ENCODE data around the gene FAM136A. TPM values are rescaled to one million over a fixed set of nuclear protein-coding genes. Genes with fewer than 3 reads are reported as not detected.
"Not testable (repeated sequence)": the region's sequence is repeated elsewhere in the genome, so short reads cannot be mapped to it uniquely, and the experiment has no call there.

Gene FAM136A
- total RNA-seq, 1 donor from 2014 or later: 12.5 TPM

- no peak for DNase-seq (ENCODE audit: extremely low spot score in 2 of 2)
- H3K27me3 ChIP-seq: no peaks in the 10 kb centered on the region
- no peak overlapping the region for H3K4me3 ChIP-seq
- TF ChIP-seq POLR2AphosphoS5 (IDR thresholded peaks at IDR 0.05; ENCODE audit: insufficient read depth in 1 of 2, low read depth in 1 of 2) (no peak), POLR2A (IDR thresholded peaks at IDR 0.05) (no peak), CTCF (IDR thresholded peaks at IDR 0.05) (no peak)
- H3K36me3 ChIP-seq: peaks cover 5 to 48% of the 10 kb centered on the region in 2 donors
- peaks cover 22% of the 10 kb centered on the region for H3K4me1 ChIP-seq
- no peaks in the 10 kb centered on the region for H3K9me3 ChIP-seq
- no peak overlapping the region for H3K27ac ChIP-seq
- intact Hi-C loops (cut with DNase I): no loop called here
Measured at GRCh38 chr2:70282439-70282838, 19.4 kb downstream of the FAM136A start.

- TF ChIP-seq POLR2A (IDR thresholded peaks at IDR 0.05) (no peak), CTCF (IDR thresholded peaks at IDR 0.05) (no peak), POLR2AphosphoS5 (IDR thresholded peaks at IDR 0.05; ENCODE audit: insufficient read depth in 1 of 2, low read depth in 1 of 2) (no peak)
- Histone ChIP-seq H3K4me1 (peaks cover 22% of the 10 kb centered on the region), H3K36me3 (peaks cover 0 to 48% of the 10 kb centered on the region in 2 donors), H3K4me3 (no peak overlapping the region), H3K27me3 (no peaks in the 10 kb centered on the region), H3K27ac (no peak overlapping the region), H3K9me3 (no peaks in the 10 kb centered on the region)
- no peak for DNase-seq (ENCODE audit: extremely low spot score in 2 of 2)
- intact Hi-C loops (cut with DNase I): no loop called here
Measured at GRCh38 chr2:70280242-70280798, 21.5 kb downstream of the FAM136A start.

DNA sequence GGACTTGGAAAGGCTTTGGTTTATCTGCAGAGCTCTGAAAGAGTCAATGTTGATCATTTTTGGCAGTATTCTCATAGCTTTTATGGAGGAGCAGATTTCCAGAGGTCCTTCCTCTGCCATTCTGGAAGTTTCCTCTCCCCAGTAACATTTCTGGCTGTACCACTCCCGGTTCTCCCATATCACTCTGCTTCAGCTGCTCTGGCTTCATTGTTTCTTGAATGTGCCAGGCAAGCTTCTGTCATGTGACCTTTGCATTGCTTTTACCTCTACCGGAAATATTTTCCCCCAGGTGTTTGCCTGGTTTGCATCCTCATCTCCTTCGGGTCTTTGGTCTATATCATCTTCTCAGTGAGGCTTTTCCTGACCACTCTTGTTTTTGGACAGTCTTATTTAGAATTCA lies 31.5 kb downstream of the FAM136A start:
- Histone ChIP-seq H3K9me3 (no peaks in the 10 kb centered on the region), H3K36me3 (peaks cover 0 to 33% of the 10 kb centered on the region in 2 donors), H3K4me1 (no peaks in the 10 kb centered on the region), H3K27ac (no peak overlapping the region), H3K4me3 (no peak overlapping the region), H3K27me3 (no peaks in the 10 kb centered on the region)
- no peak for DNase-seq (ENCODE audit: extremely low spot score in 2 of 2)
- intact Hi-C loops (cut with DNase I): no loop called here
- TF ChIP-seq CTCF (IDR thresholded peaks at IDR 0.05): no peak
- TF ChIP-seq POLR2A (IDR thresholded peaks at IDR 0.05): no peak

- H3K4me3 ChIP-seq; H3K27me3 ChIP-seq; intact Hi-C loops (cut with DNase I); H3K9me3 ChIP-seq; H3K4me1 ChIP-seq; DNase-seq (ENCODE audit: extremely low spot score in 2 of 2); H3K27ac ChIP-seq: not testable (repeated sequence)
- H3K36me3 ChIP-seq: peaks cover 0 to 33% of the 10 kb centered on the region in 2 donors
Measured at GRCh38 chr2:70269422-70270302, 32.2 kb downstream of the FAM136A start.

DNA sequence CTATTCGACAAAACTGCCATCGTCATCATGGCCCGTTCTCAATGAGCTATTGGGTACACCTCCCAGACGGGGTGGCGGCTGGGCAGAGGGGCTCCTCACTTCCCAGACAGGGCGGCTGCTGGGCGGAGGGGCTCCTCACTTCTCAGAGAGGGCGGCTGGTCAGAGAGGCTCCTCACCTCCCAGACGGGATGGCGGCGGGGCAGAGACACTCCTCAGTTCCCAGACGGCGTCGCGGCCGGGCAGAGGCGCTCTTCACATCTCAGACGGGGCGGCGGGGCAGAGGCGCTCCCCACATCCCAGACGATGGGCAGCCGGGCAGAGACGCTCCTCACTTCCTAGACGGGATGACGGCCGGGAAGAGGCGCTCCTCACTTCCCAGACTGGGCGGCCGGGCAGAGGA lies 34.9 kb downstream of the FAM136A start:
- H3K36me3 ChIP-seq: peaks cover 0 to 52% of the 10 kb centered on the region in 2 donors
- H3K27ac ChIP-seq; DNase-seq (ENCODE audit: extremely low spot score in 2 of 2); H3K9me3 ChIP-seq; H3K4me3 ChIP-seq; H3K27me3 ChIP-seq; H3K4me1 ChIP-seq; intact Hi-C loops (cut with DNase I): not testable (repeated sequence)

DNA sequence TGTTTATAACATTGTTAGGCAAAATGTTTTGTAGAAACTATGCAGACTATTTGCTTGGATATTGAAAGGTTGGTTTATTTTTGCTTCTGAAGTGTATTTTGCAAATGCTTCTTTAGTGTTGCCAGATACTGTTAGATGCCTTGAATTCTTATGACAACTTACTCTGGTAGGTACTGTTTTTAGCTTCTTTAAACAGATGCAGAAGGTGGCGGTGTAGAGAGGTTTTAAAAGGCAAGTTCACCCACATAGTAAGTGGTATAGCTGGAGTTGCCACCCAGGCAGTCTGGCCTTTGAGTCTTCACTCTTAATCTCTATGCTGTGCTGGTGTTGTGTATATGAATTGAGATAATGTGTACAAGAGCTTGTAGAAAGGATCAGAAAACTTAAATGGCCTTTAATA lies 40.4 kb downstream of the FAM136A start:
- H3K27ac ChIP-seq: no peak overlapping the region
- H3K36me3 ChIP-seq: peaks cover 0 to 56% of the 10 kb centered on the region in 2 donors
- TF ChIP-seq POLR2A (IDR thresholded peaks at IDR 0.05) (no peak), CTCF (IDR thresholded peaks at IDR 0.05) (no peak), POLR2AphosphoS5 (IDR thresholded peaks at IDR 0.05; ENCODE audit: insufficient read depth in 1 of 2, low read depth in 1 of 2) (no peak)
- H3K4me3 ChIP-seq: no peak overlapping the region
- no peaks in the 10 kb centered on the region for H3K27me3 ChIP-seq
- H3K4me1 ChIP-seq: peaks cover 40% of the 10 kb centered on the region
- no peak for DNase-seq (ENCODE audit: extremely low spot score in 2 of 2)
- H3K9me3 ChIP-seq: no peaks in the 10 kb centered on the region
- intact Hi-C loops (cut with DNase I): no loop called here
